NCI-H2029 (cell line): ENCODE results near the gene MACO1.

Experiments
- DNase-seq: peaks from one replicate; lab custom pipeline; 2025; lab: John Stamatoyannopoulos, UW

MACO1 gene

GRCh38 chr1:25543425-25544242 is 112.9 kb downstream of the MACO1 start, which contains the start of gene LDLRAP1:
LDLRAP1 (plus strand) TSS chr1:25543606; CDS start chr1:25543699, 93 bp downstream.
- DNase-seq, result peak; percentile 9

GRCh38 chr1:25544243-25544764 is 113.6 kb downstream of the MACO1 start:
- DNase-seq, result no peak

- DNase-seq, result no peak
These were observed 114.1 kb downstream of the MACO1 start for GRCh38 chr1:25544819-25545218.

GRCh38 chr1:25545767-25546166 is 115.1 kb downstream of the MACO1 start:
- DNase-seq, result no peak

GRCh38 chr1:25546193-25546592 is 115.5 kb downstream of the MACO1 start:
- DNase-seq, result no peak

- DNase-seq, result no peak
These were observed 117.9 kb downstream of the MACO1 start for GRCh38 chr1:25548601-25549000.

GRCh38 chr1:25549273-25550154 is 118.8 kb downstream of the MACO1 start:
- no peak for DNase-seq
